ENCODE data around the gene STARD3. TPM values are rescaled to one million over a fixed set of nuclear protein-coding genes. Genes with fewer than 3 reads are reported as not detected.
A peak's percentile ranks its signal among the peaks of the same experiment; 100 is the strongest.

Gene STARD3
- total RNA-seq, 1 donor from 2014 or later = 32.7 TPM

- DNase-seq (ENCODE audit: low read depth in 2 of 2) = peak; percentile 59 to 74
Measured at GRCh38 chr17:39621523-39622379, 15.2 kb upstream of the STARD3 start.

DNA sequence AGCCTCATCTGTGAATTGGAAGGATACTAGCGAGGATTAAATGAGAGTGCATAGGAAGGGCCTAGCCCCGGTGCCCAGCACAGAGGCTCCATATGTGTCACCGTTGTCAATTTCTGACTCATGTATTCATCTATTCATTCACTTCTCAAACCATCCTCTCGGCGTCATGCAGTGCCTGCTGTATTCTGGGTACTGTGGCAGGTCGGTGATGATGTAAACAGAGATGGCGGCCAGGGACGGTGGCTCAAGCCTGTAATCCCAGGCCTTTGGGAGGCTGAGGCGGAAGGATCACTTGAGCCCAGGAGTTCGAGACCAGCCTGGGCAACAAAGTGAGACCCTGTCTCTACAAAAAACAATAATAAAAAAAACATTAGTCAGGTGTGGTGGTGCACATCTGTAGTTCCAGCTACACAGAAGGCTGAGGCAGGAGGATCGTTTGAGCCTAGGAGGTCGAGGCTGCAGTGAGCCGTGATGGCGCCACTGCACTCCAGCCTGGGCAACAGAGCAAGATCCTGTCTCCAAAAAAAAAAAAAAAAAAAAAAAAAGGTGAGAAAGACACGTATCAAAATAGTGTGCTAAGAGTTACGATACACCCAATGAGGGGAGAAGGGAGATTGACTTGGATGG, 14.5 kb upstream of the STARD3 start:
- DNase-seq (ENCODE audit: low read depth in 2 of 2) = no peak

- peak; percentile 16 to 59 for DNase-seq (ENCODE audit: low read depth in 2 of 2)
Measured at GRCh38 chr17:39623356-39623950, 13.5 kb upstream of the STARD3 start.

GRCh38 chr17:39624313-39624712, 12.6 kb upstream of the STARD3 start:
- DNase-seq (ENCODE audit: low read depth in 2 of 2) = no peak

- no peak for DNase-seq (ENCODE audit: low read depth in 2 of 2)
Measured at GRCh38 chr17:39625198-39625785, 11.7 kb upstream of the STARD3 start.

DNA sequence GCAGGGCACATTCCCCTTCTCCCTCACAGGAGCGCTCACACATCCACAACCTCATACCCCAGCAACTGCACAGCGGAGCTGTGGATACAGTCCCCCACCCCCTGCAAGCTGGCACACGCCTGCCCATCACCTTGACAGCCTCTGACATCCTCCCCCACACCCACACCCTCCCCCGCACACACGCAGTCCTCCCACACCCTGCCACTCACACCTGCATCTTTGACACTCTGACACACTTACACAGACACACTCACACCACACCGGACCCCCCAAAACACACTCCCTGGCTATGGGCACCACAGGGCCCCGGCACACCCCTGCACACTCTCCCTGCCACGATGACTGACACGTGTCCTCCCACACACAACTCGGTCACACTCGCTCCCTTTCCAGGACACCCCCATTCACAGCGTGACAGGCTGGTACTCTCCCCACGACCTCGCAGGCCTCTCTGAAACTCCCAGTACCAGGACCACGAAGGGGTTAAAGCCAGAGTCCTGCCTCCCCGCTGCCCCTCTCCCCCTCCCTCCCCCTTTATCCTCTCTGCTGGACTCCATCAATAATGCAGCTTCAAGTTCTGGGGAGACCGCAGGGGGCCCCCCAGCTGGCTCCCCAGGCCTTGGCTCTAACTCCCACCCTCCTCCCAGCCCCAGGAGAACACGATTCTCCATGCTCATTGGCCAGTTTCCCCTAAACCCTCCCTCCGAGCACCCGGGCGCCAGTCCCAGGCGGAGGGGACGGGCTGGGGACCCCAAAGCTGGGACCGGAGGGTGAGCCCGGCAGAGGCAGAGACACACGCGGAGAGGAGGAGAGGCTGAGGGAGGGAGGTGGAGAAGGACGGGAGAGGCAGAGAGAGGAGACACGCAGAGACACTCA, 10.5 kb upstream of the STARD3 start, which contains the start of gene PPP1R1B:
TSS of gene PPP1R1B (plus strand) at position 782 of the 876 bp plus-strand sequence. CDS start 441 bp downstream, outside the sequence.
- DNase-seq (ENCODE audit: low read depth in 2 of 2) = no peak

DNA sequence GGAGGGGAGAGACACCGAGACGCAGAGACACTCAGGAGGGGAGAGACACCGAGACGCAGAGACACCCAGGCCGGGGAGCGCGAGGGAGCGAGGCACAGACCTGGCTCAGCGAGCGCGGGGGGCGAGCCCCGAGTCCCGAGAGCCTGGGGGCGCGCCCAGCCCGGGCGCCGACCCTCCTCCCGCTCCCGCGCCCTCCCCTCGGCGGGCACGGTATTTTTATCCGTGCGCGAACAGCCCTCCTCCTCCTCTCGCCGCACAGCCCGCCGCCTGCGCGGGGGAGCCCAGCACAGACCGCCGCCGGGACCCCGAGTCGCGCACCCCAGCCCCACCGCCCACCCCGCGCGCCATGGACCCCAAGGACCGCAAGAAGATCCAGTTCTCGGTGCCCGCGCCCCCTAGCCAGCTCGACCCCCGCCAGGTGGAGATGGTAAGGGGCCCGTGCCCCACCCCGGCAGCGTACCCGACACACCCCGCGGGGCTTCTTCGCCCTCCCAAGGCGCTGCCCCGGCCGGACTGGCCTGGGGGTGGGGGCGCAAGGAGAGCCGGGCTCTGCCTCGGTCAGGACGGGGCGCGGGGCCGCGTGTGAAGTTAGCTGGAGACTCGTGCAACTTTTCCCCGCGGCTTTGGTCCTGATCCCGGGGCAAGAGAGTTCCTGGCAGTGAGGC, 9.8 kb upstream of the STARD3 start:
- DNase-seq (ENCODE audit: low read depth in 2 of 2) = no peak

GRCh38 chr17:39627712-39628516, 9.0 kb upstream of the STARD3 start:
- DNase-seq (ENCODE audit: low read depth in 2 of 2) = no peak

GRCh38 chr17:39628655-39629493, 8.1 kb upstream of the STARD3 start:
- DNase-seq (ENCODE audit: low read depth in 2 of 2) = no peak

GRCh38 chr17:39629494-39629880, 7.5 kb upstream of the STARD3 start:
- DNase-seq (ENCODE audit: low read depth in 2 of 2) = no peak

GRCh38 chr17:39629898-39630297, 7.0 kb upstream of the STARD3 start:
- no peak for DNase-seq (ENCODE audit: low read depth in 2 of 2)

DNA sequence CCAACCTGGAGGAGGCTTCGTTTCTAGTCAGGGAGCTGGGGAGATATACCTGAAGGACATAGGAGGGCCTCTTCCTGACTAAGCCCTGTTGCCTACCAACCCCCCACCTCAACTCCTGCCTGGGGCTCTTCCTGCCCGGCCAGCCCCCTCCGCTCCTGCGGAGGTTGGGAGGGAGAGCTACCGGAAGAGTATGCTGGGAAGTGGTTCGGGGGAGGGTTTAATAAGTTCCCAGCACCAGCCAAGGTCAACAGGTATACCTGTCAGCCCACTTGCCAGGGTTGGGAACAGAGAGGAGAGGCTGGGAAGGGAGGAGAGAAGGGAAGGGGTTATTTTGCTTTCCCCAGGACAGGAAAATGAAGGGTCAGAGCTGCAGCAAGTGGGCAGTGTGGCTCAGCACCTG, 5.5 kb upstream of the STARD3 start:
- no peak for DNase-seq (ENCODE audit: low read depth in 2 of 2)

GRCh38 chr17:39632153-39632941, 4.6 kb upstream of the STARD3 start:
- DNase-seq (ENCODE audit: low read depth in 2 of 2) = no peak

GRCh38 chr17:39633570-39634183, 3.3 kb upstream of the STARD3 start:
- DNase-seq (ENCODE audit: low read depth in 2 of 2) = no peak

DNA sequence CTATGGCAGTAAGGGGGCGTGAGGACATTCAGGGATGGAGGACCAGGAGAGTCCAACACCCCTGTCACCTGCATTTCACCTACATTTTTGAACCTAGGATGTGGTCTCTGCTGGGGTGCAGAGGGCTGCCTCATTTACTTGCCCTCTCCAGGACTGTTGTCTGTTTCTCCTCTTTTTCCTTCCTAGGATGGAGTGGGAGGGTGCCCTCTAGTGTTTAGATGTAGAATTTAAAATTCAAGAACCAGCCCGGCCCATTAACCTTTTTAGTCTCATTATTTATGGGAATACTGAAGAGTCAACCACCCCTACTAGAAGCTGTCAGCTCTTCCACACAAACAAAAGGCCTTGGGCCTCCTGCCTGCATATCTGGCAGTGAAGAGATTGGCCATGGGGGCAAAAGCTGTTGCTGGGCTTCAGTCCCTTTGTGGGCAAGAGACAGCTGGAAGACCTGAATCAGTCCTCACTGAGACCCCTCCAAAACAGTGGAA, 2.5 kb upstream of the STARD3 start:
- DNase-seq (ENCODE audit: low read depth in 2 of 2) = peak; percentile 26 to 44

GRCh38 chr17:39635614-39636176, 1.2 kb upstream of the STARD3 start:
- DNase-seq (ENCODE audit: low read depth in 2 of 2) = no peak

- no peak for DNase-seq (ENCODE audit: low read depth in 2 of 2)
Measured at GRCh38 chr17:39636587-39636926, 387 bp upstream of the STARD3 start.

All from dermis microvascular lymphatic vessel endothelial cell (primary cell).